GM18907 (cell line): ENCODE measurements around the gene COX6B2.
"Not testable (repeated sequence)": the region's sequence is repeated elsewhere in the genome, so short reads cannot be mapped to it uniquely, and the experiment has no call there.

Experiments used
- ATAC-seq: cut with Tn5 transposase; IDR thresholded peaks from one replicate; pipeline ENCODE4 v1.9.1; 2021; ENCODE audit warnings: mild to moderate bottlenecking, moderate library complexity; ENCODE audit not compliant: unreplicated experiment

Gene COX6B2

GRCh38 chr19:55354698-55355212 is at the start of gene COX6B2:
Gene COX6B2 (minus strand): TSS chr19:55354719. CDS start chr19:55354521, 198 bp downstream.
- no peak for ATAC-seq

- no peak for ATAC-seq
These were observed 48.0 kb upstream of the COX6B2 start for GRCh38 chr19:55402509-55402908.

GRCh38 chr19:55401390-55401789 is 46.9 kb upstream of the COX6B2 start:
- not testable (repeated sequence) for ATAC-seq

GRCh38 chr19:55400281-55401087 is 46.0 kb upstream of the COX6B2 start:
- ATAC-seq, result no peak

GRCh38 chr19:55398200-55398925 is 43.8 kb upstream of the COX6B2 start:
- no peak for ATAC-seq

GRCh38 chr19:55392820-55393761 is 38.6 kb upstream of the COX6B2 start:
- no peak for ATAC-seq

GRCh38 chr19:55391702-55392615 is 37.4 kb upstream of the COX6B2 start:
- ATAC-seq, result no peak

GRCh38 chr19:55391191-55391670 is 36.7 kb upstream of the COX6B2 start:
- ATAC-seq, result no peak

GRCh38 chr19:55390461-55390880 is 36.0 kb upstream of the COX6B2 start:
- no peak for ATAC-seq

GRCh38 chr19:55389386-55390317 is 35.1 kb upstream of the COX6B2 start:
- no peak for ATAC-seq

- no peak for ATAC-seq
These were observed 33.4 kb upstream of the COX6B2 start for GRCh38 chr19:55387736-55388497.

- no peak for ATAC-seq
These were observed 32.0 kb upstream of the COX6B2 start for GRCh38 chr19:55386493-55386971.

- ATAC-seq, result peak; percentile 67
These were observed 31.4 kb upstream of the COX6B2 start, which contains the start of gene RPL28 for GRCh38 chr19:55385724-55386492. Gene RPL28 (plus strand): TSS chr19:55385932. CDS start chr19:55386358, 426 bp downstream.

- ATAC-seq, result peak; percentile 64
These were observed 30.6 kb upstream of the COX6B2 start for GRCh38 chr19:55384920-55385723.

GRCh38 chr19:55384131-55384919 is 29.8 kb upstream of the COX6B2 start, which contains the start of gene TMEM238:
Gene TMEM238 (minus strand): TSS chr19:55384292. CDS start chr19:55384259, 33 bp downstream.
- ATAC-seq, result no peak
